Sciatic nerve (tissue), 2 donors: Measurements from ENCODE around the gene ACTN1. TPM values are rescaled to one million over a fixed set of nuclear protein-coding genes. Genes with fewer than 3 reads are reported as not detected.
A peak's percentile ranks its signal among the peaks of the same experiment; 100 is the strongest.

Experiments
- ATAC-seq: fragments of 200-7000 bp; cut with Tn5 transposase; one replicate; pipeline ENCODE4 v1.9.1; 2020; ENCODE audit warnings: mild to moderate bottlenecking, moderate library complexity
- DNase-seq: peaks from one replicate; pipeline ENCODE4 v3.0.0-alpha.2; 2020; ENCODE audit warnings: low spot score
- intact Hi-C: fragments of 100-400 bp; cut with DNase I; formaldehyde crosslinking; loops from one replicate; pipeline ENCODE4 v1.14.2; 2022
- total RNA-seq: library from RNA; stranded (reverse); fragmentation: NEBNext Ultra II Directional; extraction: Animal tissue kit (Norgen Biotek cat#: 25700); gene quantifications from one replicate; pipeline ENCODE4 v1.2.1, GENCODE V29; 2021
- donor health status: DM: no; HTN: no; CAD: no.
- donor health status: DM: no; HTN: no; CAD: no.

ACTN1 gene
- total RNA-seq, 1 donor from 2014 or later: 216 TPM

DNA sequence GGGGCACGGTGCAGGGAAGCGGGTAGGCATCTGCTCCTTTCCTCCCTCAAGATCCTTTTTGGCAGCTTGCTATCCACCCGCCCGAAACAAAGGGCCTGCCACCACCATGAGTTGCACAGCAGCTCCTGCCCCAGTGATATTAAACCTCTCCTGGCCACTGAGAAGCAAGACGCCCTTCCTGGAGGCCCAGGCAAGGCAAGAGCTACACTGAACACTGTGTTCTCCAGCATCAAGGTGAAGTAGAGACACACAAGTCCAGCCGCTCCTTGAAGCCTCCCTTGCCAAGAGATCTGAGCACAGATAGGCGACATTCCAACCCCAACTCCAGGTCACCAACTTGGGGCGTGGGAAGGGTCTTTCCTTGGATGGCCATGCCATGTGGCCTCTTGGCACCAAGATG, 70.9 kb downstream of the ACTN1 start:
- intact Hi-C loops: no loop called here
- DNase-seq: no peak
- no peak for ATAC-seq

- ATAC-seq (no peak), DNase-seq (no peak)
- intact Hi-C loops: no loop called here
These were observed 72.7 kb downstream of the ACTN1 start for GRCh38 chr14:68906439-68906838.

DNA sequence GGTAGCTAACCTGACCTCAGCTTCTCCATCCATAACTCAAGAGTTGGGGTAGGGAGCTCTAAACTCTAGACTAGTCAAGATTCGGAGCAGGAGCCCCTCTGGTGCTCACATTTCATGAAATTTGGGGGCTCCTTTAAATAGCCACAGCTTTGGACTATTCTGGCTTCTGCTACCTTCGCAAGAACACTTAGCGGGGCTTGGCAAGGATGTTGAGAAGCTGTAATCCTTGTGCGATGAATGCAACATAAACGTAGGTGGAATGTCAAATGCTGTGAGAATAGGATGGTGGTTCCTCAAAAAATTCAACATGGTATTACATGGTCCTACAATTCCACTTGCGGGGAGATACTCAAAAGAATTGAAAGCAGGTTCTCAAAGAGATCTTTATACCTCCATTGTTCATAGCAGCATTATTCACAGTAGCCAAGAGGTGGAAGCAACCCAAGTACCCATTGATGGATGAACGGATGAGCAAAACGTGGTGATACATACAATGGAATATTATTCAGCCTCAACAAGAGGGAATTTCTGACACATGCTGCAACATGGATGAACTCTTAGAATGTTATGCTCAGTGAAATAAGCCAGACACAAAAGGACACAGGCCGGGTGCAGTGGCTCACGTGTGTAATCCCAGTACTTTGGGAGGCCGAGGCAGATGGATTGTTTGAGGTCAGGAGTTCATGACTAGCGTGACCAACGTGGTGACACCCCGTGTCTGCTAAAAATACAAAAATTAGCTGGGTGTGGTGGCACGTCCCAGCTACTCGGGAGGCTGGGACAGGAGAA, 73.8 kb downstream of the ACTN1 start:
- intact Hi-C loops: no loop called here
- DNase-seq (no peak), ATAC-seq (no peak)

GRCh38 chr14:68902357-68902756, 76.7 kb downstream of the ACTN1 start:
- no peak for DNase-seq
- no peak for ATAC-seq
- intact Hi-C loops: no loop called here

DNA sequence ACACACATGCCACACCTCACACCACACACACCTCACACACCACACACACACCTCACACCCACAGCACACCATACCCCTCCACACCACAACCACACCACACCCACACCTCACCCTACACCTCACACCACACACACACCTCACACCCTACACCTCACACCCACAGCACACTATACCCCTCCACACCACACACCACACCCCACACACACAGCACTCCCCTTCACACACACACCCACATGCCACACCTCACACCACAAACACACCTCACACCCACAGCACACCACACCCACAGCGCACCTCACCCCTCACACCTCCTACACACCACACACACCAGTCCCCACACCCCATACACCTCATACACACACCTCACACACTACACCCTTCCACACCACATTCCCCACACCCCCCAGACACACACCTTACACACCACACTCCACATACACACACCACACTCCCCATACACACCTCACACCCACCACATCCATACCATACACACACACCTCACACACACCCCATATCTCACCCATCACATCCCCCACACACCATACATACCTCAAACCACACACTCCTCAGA, 80.0 kb downstream of the ACTN1 start:
- DNase-seq: no peak
- no peak for ATAC-seq
- intact Hi-C loops: no loop called here

GRCh38 chr14:68898248-68899032, 80.7 kb downstream of the ACTN1 start:
- no peak for DNase-seq
- intact Hi-C loops: no loop called here
- no peak for ATAC-seq

DNA sequence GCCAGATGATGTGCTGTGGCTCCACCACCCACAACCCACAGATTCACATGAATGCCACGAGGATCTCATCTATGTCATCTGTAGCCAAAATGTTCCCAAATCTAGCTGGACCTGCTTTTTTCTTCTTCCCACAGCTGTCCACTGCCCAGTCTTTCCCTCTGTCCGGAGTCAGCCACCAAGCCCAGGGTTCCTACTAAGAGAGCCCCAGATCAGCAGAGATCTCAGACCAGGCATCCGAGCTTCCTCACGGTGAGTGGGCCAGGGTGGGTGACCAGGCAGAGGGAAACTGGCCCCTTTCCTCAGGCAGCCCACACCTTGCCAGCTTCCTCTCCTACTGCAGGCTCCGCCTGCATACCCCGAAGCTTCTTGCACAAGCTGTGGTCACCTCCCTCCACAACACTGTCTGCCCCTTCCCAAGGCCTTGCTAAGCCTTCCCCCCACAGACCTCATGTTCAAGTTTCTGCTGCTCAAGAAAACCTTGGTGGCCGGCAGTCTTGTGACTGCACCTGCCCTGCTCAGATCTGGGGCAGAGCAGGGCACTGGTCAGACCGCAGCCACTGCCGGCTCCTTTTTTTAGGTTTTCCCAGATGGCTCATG, 81.4 kb downstream of the ACTN1 start:
- no peak for ATAC-seq
- DNase-seq: no peak
- intact Hi-C loops: no loop called here

DNA sequence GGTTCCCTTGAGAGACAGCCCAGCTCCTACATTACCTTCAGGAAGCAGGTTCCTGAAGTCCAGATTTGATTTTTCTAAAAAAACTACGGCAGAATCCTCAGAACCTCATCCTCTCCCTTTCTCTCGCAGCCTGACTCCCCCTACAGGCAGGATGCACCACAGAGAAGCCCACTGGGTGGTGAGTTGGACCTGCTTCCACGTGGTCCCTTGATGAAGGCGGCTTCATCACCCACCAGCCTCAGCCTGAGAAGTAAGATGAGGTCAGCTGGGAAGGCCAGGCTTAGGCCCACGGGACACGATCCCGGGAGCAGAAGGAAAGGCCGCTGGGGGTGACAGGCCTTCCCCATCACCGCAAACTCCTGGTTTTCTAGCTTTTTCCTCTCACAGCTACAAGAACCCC, 83.0 kb downstream of the ACTN1 start:
- intact Hi-C loops: no loop called here
- DNase-seq (no peak), ATAC-seq (no peak)

GRCh38 chr14:68894802-68895703, 84.0 kb downstream of the ACTN1 start:
- DNase-seq: no peak
- ATAC-seq: no peak
- intact Hi-C loops: no loop called here

- ATAC-seq (no peak), DNase-seq (no peak)
- intact Hi-C loops: no loop called here
These were observed 85.0 kb downstream of the ACTN1 start for GRCh38 chr14:68894123-68894522.

GRCh38 chr14:68893566-68893965, 85.5 kb downstream of the ACTN1 start:
- DNase-seq (no peak), ATAC-seq (no peak)
- intact Hi-C loops: no loop called here

GRCh38 chr14:68892961-68893360, 86.1 kb downstream of the ACTN1 start:
- DNase-seq (no peak), ATAC-seq (no peak)
- intact Hi-C loops: no loop called here

GRCh38 chr14:68891851-68892660, 87.0 kb downstream of the ACTN1 start:
- intact Hi-C loops: no loop called here
- no peak for ATAC-seq
- DNase-seq: peak; percentile 45

DNA sequence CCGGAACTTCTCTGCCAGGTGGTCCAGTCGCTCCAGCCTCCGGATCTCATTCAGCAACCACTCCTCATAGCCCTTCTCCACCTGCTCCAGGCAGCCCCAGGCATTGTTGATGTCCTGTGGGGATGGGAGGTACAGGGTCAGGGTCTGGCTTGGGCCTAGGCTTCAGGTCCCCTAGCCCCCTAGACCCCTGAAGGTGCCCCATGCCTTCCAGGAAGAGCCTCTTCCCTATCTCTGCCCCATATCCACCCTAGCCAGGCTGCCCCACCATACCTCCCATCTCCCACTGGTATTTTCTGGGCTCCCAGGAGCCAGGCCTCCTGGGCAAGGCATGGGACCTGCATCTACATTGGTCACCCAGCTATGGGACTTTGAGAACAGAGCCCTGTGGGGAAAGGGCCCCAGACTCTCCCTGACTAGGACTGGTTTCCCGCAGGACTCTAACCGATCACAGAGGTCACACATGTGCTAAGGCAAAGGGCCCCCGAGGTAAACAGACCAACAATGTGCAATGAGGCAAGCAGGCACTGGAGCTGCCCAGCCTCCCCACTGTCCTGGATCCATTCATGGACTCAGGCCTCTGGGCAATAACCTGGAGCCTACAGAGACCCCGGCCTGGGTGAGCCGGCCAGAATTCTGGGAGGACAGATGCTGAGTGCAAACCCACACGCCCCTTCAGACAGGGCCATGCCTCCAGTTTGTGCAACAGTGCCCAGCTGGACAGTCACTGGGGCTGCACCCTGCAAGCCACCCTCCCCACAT, 88.8 kb downstream of the ACTN1 start:
- intact Hi-C loops: no loop called here
- DNase-seq: peak; percentile 28
- ATAC-seq: no peak

- intact Hi-C loops: no loop called here
- ATAC-seq: no peak
These were observed 90.2 kb downstream of the ACTN1 start for GRCh38 chr14:68888883-68889282.

GRCh38 chr14:68888025-68888850, 90.9 kb downstream of the ACTN1 start:
- DNase-seq (peak; percentile 51), ATAC-seq (no peak)
- intact Hi-C loops: no loop called here

More at GRCh38 chr14:68888883-68889282, 90.2 kb downstream of the ACTN1 start:
- no peak for DNase-seq

DNA sequence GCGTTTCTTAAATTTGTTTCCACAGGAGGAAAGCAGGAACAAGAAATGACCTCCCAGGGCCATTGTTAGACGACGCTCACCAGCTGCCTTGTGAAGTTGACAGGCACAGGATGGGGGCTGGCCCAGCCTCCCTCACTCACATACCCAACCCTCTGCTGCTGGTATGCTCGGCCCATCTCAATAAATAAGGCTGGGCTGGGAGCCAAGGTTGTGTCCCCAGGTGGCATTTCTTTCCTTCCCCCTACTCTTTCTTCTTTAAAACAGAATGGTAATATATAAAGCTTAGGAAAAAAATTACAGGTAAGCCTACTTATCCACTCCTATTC, 93.0 kb downstream of the ACTN1 start:
- intact Hi-C loops: no loop called here

More for the DNA sequence above, 93.0 kb downstream of the ACTN1 start:
- DNase-seq: no peak
- ATAC-seq: no peak
